Ovary (tissue), 9 donors: ENCODE data around the gene ANXA4. TPM values are rescaled to one million over a fixed set of nuclear protein-coding genes. Genes with fewer than 3 reads are reported as not detected.
"Not testable (repeated sequence)": the region's sequence is repeated elsewhere in the genome, so short reads cannot be mapped to it uniquely, and the experiment has no call there.

Source experiments
- DNase-seq, 5 donors: peaks; one replicate each; pipeline ENCODE4 v3.0.0-alpha.2; 2019 to 2020
- H3K27ac ChIP-seq, 2 donors: fragments of 200-600 bp; one replicate each; pipeline versions ENCODE4 v1.5.1 to v1.8.0; 2019 to 2022
- H3K27me3 ChIP-seq: fragments of 200-600 bp; one replicate; pipeline ENCODE4 v1.8.0; 2022
- H3K36me3 ChIP-seq: fragments of 200-600 bp; sonication (generic); one replicate; pipeline ENCODE4 v1.5.1; 2019
- H3K4me1 ChIP-seq: one replicate; pipeline ENCODE4 v1.8.1; 2013; ENCODE audit warnings: mild to moderate bottlenecking, moderate library complexity; ENCODE audit not compliant: insufficient read depth
- H3K4me3 ChIP-seq: fragments of 200-600 bp; sonication (generic); one replicate; pipeline ENCODE4 v1.5.1; 2017
- H3K9me3 ChIP-seq, 2 donors: fragments of 200-600 bp in 1 of 2; sonication (generic) in 1 of 2; one replicate each; pipeline versions ENCODE4 v1.5.1 to v1.8.1; 2013 to 2019; ENCODE audit warnings: mild to moderate bottlenecking in 1 of 2, moderate library complexity in 1 of 2
- EP300 ChIP-seq: sonication (generic); formaldehyde crosslinking; IDR thresholded peaks from one replicate; pipeline ENCODE4 v1.6.1; 2017; ENCODE audit warnings: antibody characterized with exemption
- POLR2A ChIP-seq: fragments of 450-650 bp; IDR thresholded peaks from one replicate; pipeline ENCODE4 v1.6.1; 2017; ENCODE audit warnings: antibody characterized with exemption, mild to moderate bottlenecking, moderate library complexity
- WGBS, 3 donors: extraction: QIAGEN DNeasy Blood & Tissue Kit in 1 of 3; methylation state at CpG; one replicate each; pipeline versions ENCODE4 v1.1.5 to v1.1.7; 2013 to 2017; 5-methylcytosine and 5-hydroxymethylcytosine counted together
- intact Hi-C, 4 donors: fragments of 100-400 bp; cut with DNase I; formaldehyde crosslinking; loops; one replicate each; pipeline versions ENCODE4 v1.11.0 to v1.15.1; 2022 to 2023
- polyA plus RNA-seq, 2 donors: library from polyadenylated mRNA; stranded (reverse); fragments of 200-250 nt in 1 of 2; fragments of 350-450 nt in 1 of 2; fragmentation: Illumina TruSeq in 1 of 2; extraction: RNeasy Lipid Tissue Mini Kit (QIAGEN cat#74804) in 1 of 2; gene quantifications; one replicate each; pipeline ENCODE4 v1.2.3, GENCODE V29; 2013 to 2014
- total RNA-seq, 7 donors: library from RNA; depleted of rRNA in 2 of 7; stranded (reverse); fragments of >200 nt in 2 of 7; fragmentation: NEBNext Ultra II Directional in 3 of 7; extraction: Animal tissue kit (Norgen Biotek cat#: 25700) in 3 of 7; gene quantifications; one replicate each; pipeline versions ENCODE4 v1.1.0 to v1.2.4, GENCODE V29; 2016 to 2023
- TF ChIP-seq, protein P1 (sequence below), 3 donors: fragments of 450-650 bp in 2 of 3; fragments of 200-600 bp in 1 of 3; IDR thresholded peaks; one replicate each; pipeline versions ENCODE4 v1.5.1 to v1.8.0; 2016 to 2022; ENCODE audit warnings: antibody characterized with exemption in 3 of 3, mild to moderate bottlenecking in 1 of 3
- donor health status: DM: no; HTN: no; CAD: no; lungs with moderate emphysema.
- donor health status: DM: no; HTN: no; CAD: no.
- donor health status: Bipolar disorder and iron deficiency.
- donor health status: DM: yes; HTN: yes; CAD: no.
- donor health status: DM: no; HTN: no; CAD: no.
- donor health status: DM: yes; HTN: yes; CAD: no.

The ANXA4 gene
- total and polyA plus RNA-seq, 9 donors: 25.4 to 89.7 (median 73.3) TPM

DNA sequence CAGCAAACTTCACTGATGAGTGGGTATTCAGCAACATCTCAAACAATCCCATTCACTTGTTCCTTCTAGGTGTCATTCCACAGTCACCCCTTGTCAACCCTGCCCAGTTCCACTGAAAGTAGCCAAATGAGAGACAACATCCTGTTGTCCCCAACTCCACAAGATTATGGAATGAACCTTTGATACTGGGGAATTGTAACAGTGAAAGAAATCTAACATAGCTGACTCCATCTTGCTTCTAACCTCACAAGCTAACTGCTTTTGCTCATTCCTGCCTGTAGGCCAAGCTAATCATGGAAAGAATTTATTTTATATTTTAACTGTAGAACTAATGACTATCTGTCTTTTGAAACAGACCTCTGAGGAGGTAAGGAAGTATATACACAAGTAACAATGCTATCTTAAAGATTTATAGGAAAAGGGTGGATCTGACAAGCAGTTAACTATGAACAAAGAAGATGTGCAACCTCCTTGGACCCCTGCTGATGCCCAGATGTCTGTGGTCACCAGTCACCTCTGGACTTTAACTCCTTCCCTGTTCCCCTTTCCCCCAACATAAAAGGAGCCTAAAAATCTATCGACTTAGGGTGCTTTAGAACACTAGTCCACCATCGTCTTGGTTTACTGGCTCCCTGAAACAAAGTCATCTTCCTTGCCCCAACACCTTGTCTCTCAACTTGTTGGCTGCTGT lies 6.9 kb upstream of the ANXA4 start:
- Histone ChIP-seq H3K4me1 (peaks cover 2% of the 10 kb centered on the region), H3K9me3 (no peaks in the 10 kb centered on the region), H3K27ac (no peak overlapping the region), H3K27me3 (no peaks in the 10 kb centered on the region), H3K36me3 (no peaks in the 10 kb centered on the region), H3K4me3 (no peak overlapping the region)
- TF ChIP-seq EP300 (no peak), POLR2A (no peak)
- TF ChIP-seq, protein P1, sequence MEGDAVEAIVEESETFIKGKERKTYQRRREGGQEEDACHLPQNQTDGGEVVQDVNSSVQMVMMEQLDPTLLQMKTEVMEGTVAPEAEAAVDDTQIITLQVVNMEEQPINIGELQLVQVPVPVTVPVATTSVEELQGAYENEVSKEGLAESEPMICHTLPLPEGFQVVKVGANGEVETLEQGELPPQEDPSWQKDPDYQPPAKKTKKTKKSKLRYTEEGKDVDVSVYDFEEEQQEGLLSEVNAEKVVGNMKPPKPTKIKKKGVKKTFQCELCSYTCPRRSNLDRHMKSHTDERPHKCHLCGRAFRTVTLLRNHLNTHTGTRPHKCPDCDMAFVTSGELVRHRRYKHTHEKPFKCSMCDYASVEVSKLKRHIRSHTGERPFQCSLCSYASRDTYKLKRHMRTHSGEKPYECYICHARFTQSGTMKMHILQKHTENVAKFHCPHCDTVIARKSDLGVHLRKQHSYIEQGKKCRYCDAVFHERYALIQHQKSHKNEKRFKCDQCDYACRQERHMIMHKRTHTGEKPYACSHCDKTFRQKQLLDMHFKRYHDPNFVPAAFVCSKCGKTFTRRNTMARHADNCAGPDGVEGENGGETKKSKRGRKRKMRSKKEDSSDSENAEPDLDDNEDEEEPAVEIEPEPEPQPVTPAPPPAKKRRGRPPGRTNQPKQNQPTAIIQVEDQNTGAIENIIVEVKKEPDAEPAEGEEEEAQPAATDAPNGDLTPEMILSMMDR (IDR thresholded peaks at IDR 0.05): no peak
- 88 to 98% (median 94%) methylated on average over 2 of the region's 2 CpGs for WGBS, 3 donors
- DNase-seq: no peak
- intact Hi-C loops: no loop called here

DNA sequence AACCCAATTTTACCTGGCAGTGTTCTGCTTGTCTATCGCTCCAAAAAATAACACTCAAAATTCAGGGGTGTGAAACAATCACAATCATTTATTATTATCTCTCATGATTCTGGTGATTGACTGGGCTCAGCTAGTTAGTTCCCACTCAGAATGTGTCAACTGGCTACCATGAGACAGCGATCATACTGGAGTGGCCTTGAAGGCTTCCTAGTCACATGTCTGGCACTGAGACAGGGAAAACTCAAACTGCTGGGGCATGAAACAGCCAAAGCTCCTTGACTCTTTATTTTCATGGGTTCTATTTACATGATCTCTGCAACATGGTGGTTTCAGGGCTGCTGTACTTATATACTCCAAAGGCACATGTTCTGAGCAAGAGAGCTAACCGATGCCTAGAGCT lies 6.2 kb upstream of the ANXA4 start:
- 53 to 59% (median 57%) methylated on average over 3 of the region's 3 CpGs for WGBS, 3 donors
- Histone ChIP-seq H3K4me3 (no peak overlapping the region), H3K4me1 (peaks cover 2% of the 10 kb centered on the region), H3K36me3 (no peaks in the 10 kb centered on the region), H3K27ac (no peak overlapping the region), H3K27me3 (no peaks in the 10 kb centered on the region), H3K9me3 (no peaks in the 10 kb centered on the region)
- intact Hi-C loops: no loop called here
- TF ChIP-seq EP300 (no peak), POLR2A (no peak)
- TF ChIP-seq, protein P1 (IDR thresholded peaks at IDR 0.05): no peak
- DNase-seq: peak in 3 of 5 donors; percentile 30 to 38 (median 38)

DNA sequence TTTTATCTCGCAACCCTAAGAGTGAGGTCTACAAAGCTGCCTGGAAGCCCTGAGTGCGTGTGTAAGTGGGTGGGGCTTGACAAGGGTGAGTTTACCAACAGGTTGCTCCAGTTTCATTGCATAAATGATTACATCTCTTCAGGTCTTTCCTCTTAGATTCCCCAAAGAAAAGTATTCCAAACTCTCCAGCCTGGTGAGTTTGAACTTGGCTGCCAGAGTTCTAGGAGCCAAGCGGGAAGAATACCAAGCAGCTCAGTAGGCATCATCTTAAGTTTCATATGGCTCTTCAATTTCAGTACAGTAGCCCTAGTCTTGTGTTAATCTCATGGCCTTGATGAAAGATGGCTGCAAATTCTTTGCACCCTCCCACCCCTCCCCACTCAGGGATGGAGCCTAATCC lies 3.8 kb upstream of the ANXA4 start:
- WGBS, 3 donors: 85 to 86% (median 85%) methylated on average over 3 of the region's 3 CpGs
- H3K4me3 ChIP-seq, H3K27me3 ChIP-seq, DNase-seq, H3K36me3 ChIP-seq, H3K9me3 ChIP-seq, intact Hi-C loops, H3K4me1 ChIP-seq, H3K27ac ChIP-seq: not testable (repeated sequence)

DNA sequence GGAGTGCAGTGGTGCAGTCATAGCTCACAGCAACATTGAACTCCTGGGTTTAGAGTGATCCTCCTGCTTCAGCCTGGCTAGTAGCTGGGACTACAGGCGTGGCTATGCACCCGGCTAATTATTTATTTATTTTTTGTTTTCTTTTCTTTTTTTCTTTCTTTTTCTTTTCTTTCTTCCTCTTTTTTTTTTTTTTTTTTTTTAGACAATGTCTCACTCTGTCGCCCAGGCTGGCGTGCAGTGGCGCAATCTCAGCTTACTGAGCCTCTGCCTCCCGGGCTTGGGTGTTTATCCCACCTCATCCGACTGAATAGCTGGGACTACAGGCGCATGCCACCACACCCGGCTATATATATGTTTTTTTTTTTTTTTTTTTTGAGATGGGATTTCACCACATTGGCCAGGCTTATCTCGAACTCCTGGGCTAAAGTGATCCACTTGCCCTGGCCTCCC lies 1.4 kb upstream of the ANXA4 start:
- H3K4me3 ChIP-seq: peak overlapping the region; percentile 90
- intact Hi-C loops: no loop called here
- H3K9me3 ChIP-seq: no peaks in the 10 kb centered on the region
- TF ChIP-seq EP300 (no peak), POLR2A (no peak)
- TF ChIP-seq, protein P1 (IDR thresholded peaks at IDR 0.05): no peak
- peak overlapping the region in 1 of 2 donors; percentile 97 for H3K27ac ChIP-seq
- peaks cover 5% of the 10 kb centered on the region for H3K4me1 ChIP-seq
- no peaks in the 10 kb centered on the region for H3K36me3 ChIP-seq
- WGBS, 3 donors: 47 to 57% (median 49%) methylated on average over 10 of the region's 10 CpGs
- H3K27me3 ChIP-seq: no peaks in the 10 kb centered on the region
- DNase-seq: peak in 2 of 5 donors; percentile 16 to 32

DNA sequence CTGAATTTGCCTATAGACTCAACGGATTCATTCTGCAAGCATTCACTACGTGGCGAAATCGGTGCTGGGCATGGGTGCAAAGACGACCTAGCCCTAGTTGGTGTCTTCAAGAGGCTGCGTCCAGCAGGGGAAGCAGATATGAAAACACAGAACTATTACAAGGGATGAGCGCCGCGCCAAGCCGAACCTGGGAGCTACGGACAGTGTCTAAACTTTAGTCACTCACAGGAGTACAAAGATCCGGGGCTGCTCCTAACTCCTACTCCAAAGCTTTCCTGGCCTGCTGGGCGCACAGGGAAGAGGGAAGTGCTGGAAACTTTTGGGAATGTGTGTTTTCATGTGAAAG lies 732 bp upstream of the ANXA4 start:
- intact Hi-C loops: no loop called here
- H3K27me3 ChIP-seq: no peaks in the 10 kb centered on the region
- H3K27ac ChIP-seq: peak overlapping the region; percentile 90 to 97
- no peaks in the 10 kb centered on the region for H3K9me3 ChIP-seq
- H3K4me3 ChIP-seq: peak overlapping the region; percentile 90
- peaks cover 5% of the 10 kb centered on the region for H3K4me1 ChIP-seq
- no peaks in the 10 kb centered on the region for H3K36me3 ChIP-seq
- WGBS, 3 donors: 0% methylated on average over 13 of the region's 13 CpGs
- peak; percentile 67 to 78 (median 71) for DNase-seq
- TF ChIP-seq POLR2A (peak; percentile 12), EP300 (no peak)
- TF ChIP-seq, protein P1 (IDR thresholded peaks at IDR 0.05): peak in 1 of 3 donors; percentile 24
